A549 treated with CpdA at 1 μM for 4 hours (cell line): Measurements from ENCODE around the gene MYL2. TPM values are rescaled to one million over a fixed set of nuclear protein-coding genes. Genes with fewer than 3 reads are reported as not detected.

Experiments
- total RNA-seq: library from RNA; stranded (reverse); fragments of 200-300 nt; extraction: Qiagen RNA extraction; gene quantifications from 5 replicates; pipeline ENCODE4 v1.2.3, GENCODE V29; 2022; ENCODE audit warnings: low read depth

The MYL2 gene
- total RNA-seq = not detected in 5 replicates

GRCh38 chr12:110920324-110920910 lies at the start of gene MYL2:
MYL2 (minus strand) TSS chr12:110920579; CDS start chr12:110920529, 50 bp downstream.

Other genes with a start within 250 kb of the MYL2 start
- gene HVCN1, start 231.5 kb downstream of the MYL2 start, total RNA-seq = 0.17 to 0.93 TPM (median 0.63 TPM) in 5 replicates
- gene PPP1CC, start 177.7 kb downstream of the MYL2 start, total RNA-seq = 134 to 149 TPM (median 142 TPM) in 5 replicates
- gene CCDC63, start 73.6 kb downstream of the MYL2 start, total RNA-seq = 0.06 TPM in 1 of 5 replicates, not detected in the others
- 0.03 to 0.08 TPM (median 0.07 TPM) in 3 of 5 replicates, not detected in the others for gene CUX2, start 113.6 kb upstream of the MYL2 start, total RNA-seq